SK-N-MC (cell line): Measurements from ENCODE around the gene CALCOCO2.

Experiments
- EZH2 ChIP-seq: fragments of 200-600 bp; sonication (generic); IDR thresholded peaks from one replicate; pipeline ENCODE4 v1.6.1; 2017; ENCODE audit warnings: antibody characterized with exemption
- POLR2AphosphoS5 ChIP-seq: IDR thresholded peaks from 2 replicates; pipeline ENCODE4 v1.6.1; 2012; ENCODE audit warnings: mild to moderate bottlenecking, low read depth, low read length, borderline replicate concordance

- TF ChIP-seq EZH2, result no peak
- TF ChIP-seq POLR2AphosphoS5, result no peak
These were observed 12.5 kb downstream of the CALCOCO2 start for GRCh38 chr17:48843187-48843900.
